Hepatic stellate cell (primary cell): ENCODE results near the gene GRPEL1.

Source experiments
- DNase-seq: peaks from one replicate; pipeline ENCODE4 v3.0.0; 2011; ENCODE audit warnings: low spot score

Gene GRPEL1

DNA sequence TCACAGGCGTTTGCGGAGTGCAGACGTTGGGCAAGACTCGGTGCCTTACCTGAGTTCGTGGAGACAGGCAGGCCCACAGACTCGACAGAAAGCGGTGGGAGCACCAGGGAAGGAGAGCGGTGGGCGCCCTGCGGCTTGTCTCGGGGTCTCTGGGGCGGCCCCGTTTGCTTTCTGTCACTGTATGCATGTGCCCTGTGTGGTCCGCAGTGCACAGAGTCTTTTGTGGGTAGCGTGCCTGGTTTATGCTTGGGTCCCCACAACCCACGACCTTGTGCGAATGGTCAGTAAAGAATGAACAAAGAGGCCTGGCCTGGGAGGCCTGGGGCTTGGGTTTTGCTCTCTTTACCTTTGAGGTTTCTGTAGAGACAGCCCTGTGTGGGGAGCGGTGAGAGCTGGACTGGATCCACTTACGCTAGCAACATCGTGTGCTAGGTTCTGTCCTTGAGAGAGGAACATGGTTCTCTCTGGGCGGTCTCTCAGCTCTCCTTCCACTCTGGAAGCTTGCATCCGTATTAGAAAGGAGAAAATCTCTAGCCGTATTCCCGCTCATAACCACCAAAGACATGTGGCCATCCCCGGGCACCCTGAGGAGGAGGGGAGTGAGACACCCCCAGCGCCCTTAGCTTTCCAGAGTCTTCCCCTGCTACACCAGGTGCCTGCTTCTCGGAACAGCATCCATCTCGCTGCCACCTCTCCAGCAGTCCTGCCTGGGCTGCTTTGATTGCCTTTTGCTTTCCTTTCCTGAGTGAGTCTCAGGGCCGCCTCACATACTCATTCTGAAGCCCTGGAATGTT, 23.5 kb downstream of the GRPEL1 start:
- peak; percentile 38 for DNase-seq

DNA sequence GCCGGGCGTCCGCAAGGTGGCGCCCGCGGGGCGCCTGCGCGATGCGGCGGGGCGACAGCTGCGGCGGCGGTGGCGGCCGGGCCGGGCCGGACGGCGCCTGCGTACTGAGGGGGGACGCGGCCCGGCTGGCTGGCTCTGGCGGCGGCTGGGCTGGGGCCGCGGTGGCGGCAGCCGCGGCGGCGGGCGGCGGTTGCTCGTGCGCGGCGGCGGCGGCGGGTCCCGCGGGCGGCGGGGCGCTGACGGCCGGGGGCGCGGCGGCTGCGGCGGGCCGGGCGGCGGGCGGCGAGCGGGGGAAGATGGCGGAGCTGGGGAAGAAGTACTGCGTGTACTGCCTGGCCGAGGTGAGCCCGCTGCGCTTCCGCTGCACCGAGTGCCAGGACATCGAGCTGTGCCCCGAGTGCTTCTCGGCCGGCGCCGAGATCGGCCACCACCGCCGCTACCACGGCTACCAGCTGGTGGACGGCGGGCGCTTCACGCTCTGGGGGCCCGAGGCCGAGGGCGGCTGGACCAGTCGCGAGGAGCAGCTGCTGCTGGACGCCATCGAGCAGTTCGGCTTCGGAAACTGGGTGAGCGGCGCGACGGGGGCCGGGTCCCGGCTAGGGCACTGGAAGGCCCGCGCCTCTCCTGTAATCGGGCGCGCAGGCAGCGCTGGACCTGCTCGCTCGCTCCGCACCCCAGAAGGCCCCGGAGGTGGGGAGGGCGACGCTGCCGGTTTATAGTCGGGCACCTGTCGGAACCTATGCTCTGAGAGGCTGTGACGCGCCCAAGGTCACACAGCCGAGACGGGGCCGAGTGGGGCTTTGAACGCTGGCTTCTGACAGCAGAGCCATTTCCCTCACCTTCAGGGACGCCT, 24.4 kb downstream of the GRPEL1 start, which contains the start of gene TADA2B:
TSS of gene TADA2B (plus strand) at position 89 of the 853 bp plus-strand sequence. CDS start at position 297, 208 bp downstream.
- peak; percentile 66 for DNase-seq

DNA sequence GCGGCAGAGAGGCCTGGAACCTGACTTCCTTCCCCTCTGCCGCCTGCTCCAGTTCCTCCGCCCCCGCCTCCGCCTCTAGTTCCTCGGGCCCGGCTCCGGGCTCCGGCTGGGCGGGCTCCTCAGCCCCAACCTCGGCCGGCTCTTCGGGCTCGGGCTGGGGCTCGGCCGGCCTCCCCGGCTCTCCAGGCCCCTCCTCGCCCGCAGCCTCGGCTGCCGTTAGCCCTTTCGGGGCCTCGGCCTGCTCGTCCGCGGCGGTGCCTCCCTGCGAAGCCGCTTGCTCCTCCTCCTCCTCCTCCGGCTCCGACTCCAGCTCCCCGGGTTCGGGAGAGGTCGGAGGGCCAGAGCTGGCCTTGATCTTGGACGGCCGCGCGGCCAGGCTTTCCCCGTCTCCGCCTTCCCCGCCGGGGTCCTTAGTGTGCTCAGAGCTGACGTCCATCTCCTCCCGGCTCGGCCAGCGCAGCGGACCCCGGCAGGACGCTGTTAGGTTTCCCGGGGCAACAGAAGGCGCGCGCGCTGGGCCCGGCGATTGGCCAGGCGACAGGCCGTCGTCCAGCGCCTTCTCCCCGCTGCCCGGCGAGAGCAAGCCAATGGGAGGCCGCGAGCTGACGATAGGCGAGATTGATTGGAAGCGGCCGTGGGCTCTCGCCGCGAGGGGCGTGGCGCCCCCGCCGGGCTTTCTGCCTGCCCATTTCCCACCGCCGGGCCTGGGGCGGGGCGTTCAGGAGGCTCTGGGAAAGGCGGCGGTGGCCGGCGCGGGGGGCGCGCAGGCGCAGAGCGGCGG, 25.2 kb downstream of the GRPEL1 start:
- DNase-seq: peak; percentile 100

DNA sequence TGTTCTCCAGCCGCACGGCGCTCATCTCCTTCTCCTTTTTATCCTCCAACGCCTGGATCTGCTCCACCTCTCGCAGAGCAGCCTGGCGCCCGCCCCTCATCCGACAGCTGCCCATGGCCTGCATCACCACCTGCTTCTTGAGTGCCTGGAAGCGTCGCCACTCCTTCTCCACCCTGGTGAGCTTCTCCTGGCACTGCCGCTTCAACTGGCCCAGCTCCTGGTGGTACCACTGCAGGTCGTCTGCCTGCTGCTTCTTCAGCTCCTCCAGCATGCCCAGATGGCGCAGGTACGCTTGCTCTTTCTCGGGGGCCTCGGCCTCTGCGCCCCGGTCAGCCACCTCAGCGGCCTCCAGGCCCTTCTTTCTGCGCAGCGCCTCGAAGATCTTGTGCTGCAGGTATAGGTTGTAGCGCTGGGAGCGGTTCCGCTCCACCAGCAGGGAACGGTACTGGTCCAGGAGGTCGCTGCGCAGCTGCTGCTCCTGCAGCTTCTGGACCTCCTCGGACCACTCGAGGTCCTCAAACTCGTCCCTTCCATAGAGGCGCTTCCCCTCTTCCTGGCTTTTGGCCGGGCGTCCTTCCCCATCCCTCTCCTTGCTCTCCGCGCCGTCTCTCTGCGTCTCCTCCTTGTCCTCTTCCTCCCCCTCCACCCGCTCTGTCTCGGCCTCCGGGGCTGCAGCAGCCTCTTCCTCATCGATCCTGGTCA, 25.9 kb downstream of the GRPEL1 start:
- DNase-seq: peak; percentile 34

DNA sequence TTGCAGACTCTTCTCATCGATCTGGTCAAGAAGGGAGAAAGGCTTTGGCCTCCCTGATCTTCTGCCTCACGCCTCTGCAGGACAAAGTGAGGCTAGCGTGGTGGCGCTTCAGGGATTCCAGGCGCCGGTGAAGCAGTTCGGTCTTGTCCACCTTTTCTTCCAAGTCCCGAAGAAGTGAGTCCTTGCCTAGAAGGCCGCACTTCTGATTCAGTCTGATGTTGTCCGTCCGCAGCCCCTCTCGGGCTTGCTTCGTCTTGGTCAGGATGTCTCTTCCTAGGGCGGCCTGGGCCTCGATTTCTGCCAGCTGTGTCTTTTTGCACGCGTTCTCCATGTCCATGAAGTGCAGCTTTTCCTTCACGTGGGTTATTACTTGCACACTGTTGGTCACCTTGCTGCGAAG, 26.6 kb downstream of the GRPEL1 start:
- DNase-seq: no peak

DNA sequence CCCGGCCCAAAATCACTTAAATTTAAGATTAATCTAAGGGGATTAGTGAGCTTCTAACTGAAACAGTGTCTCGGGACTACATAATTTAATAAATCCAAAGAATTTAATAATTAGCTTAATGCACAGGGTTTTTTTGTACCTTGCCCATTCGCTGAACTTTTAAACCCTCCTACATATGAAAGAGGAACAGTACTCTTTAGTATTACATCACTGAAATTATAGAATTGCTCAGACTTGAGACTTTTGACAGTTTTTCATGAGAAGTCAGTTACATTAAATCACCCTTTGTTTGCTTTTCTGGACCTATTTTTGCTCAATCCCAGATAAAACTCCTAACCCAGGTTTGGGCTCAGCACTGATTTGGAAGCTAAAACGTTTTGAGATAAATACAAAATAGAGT, 27.1 kb downstream of the GRPEL1 start:
- DNase-seq: no peak

DNA sequence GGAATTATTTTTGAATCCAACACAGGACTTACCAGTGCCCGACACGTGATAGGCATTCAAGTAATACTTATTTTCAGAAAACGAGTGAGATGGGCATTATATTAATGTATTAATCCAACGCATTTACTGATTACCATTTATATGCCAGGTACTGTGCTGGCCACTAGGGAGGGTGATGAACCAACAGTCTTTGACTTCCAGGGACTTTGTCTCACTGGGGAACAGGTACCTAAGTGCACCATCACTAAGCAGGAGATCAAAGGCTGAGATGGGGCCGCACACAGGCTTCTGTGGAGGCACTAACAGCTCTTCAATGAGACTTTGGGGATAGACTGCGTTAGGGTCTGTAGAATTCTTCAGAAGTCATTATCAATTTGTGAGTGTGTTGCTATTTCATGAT, 30.4 kb downstream of the GRPEL1 start:
- no peak for DNase-seq

DNA sequence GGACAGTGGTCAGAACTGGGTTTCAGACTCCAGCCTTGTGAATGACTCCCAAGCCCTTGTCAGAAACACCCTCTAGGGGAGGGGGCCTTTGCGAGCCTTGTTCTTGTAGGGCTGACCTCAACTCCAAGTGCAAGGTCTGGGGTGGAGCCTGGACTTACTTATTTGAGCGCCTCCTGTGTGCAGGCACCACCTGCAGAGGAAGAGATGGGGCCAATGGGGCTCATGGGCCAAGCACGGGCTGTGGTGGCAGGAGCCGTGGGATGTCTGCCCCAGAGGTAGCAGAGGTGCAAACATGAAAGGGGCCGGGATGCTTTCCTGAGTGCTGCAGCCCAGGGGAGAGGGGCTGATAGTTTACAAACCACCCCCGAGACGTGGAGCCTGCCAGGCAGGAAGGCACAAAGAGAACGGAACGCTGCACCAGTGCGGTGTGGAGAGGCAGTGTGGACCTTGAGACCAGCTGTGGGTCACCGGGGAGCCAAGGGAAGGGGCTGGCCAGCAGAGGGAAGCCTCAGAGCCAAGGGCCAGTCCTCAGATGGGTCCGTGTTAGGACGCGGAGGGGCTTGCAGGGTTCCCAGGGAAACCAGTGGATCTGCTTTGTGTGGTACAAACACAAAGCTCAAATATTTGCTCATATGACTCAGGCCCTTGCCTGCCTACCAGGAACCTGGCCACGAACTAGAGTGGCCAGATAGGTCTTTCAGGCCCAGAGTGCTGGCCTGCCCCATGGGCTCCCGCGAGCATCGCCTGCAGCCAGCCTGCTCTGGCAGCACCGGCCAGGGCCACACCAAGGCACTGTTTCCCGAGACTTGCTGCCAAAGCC, 33.4 kb downstream of the GRPEL1 start:
- DNase-seq: peak; percentile 81

DNA sequence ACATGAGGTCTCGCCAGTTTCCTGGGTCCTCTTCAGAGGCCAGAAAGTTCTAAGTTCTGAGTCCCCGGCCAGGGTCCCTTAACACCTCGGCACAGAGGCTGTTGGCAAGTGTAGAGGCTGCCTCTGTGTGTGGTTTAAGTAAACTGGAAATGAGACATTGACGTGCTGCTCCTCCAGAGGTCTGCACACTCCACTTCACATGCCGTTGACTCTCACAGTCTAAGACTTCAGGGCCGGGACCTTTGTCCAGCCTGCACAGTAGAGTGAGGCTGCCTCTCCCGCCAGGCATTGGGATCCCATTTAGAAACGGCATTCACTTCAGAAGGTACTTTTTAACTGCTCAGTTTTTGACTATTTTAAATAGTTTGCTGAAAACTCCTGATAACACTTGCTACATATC, 35.3 kb downstream of the GRPEL1 start:
- DNase-seq: no peak

DNA sequence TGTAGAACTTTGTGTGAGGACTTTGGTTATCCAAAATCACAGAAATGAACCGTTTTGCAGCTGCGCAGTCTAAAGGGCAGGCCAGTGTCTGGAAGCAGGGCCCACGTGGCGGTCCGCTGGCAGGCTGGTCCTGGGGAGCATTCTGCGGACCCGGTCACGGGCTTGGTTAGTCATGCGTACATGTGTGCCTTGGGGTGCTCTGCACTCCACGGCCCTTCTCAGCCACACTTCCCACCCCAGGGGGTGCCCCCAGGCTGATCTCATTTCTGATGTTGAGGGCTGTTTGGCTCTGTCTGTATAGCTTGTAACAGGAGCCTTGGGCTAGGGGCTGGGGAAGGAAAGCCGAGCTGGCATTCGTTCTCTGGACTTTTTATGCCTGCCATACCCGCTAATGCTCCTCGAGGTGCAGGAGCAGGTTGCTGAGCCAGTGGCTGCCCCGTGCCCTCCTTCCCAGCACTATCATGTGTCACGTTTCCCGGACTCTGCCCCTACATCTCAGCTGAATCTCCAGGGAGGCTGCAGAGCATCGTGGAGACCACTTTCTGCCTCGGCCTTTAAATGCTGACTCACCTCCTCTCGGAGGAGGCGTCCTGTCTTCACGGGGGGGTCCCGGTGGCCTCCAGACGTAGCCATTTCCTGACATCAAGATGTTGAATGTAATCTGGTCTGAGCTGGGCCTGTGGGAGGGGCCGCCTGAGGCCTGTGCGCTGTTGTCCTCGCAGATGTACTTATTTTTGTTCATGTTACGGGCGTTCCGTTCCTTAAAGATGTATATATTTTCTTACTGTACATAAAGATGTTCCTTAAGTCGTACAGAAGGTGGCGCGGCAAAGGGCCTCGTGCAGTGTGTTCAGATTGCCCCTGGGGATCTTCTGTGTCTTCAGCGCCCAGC, 36.1 kb downstream of the GRPEL1 start:
- no peak for DNase-seq

DNA sequence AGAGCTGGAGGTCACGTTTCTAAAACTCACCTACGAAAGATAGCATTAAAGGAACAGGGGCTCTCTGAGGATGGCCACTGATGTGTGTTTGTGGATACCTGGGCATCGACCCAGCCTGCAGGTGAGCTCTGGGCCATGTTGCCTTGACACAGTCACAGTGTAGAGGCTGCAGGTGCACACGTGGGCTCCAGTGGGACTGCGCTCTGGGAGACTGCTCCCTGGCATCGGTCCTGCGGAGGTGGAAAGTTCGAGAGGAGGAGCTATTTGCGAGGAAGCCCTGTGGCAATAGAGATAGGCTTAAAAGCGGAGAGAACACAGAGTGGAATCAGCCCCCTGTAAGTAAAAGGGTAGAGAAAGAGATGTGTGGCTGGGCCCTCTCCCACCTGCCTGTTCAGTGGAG, 37.0 kb downstream of the GRPEL1 start:
- DNase-seq: no peak

DNA sequence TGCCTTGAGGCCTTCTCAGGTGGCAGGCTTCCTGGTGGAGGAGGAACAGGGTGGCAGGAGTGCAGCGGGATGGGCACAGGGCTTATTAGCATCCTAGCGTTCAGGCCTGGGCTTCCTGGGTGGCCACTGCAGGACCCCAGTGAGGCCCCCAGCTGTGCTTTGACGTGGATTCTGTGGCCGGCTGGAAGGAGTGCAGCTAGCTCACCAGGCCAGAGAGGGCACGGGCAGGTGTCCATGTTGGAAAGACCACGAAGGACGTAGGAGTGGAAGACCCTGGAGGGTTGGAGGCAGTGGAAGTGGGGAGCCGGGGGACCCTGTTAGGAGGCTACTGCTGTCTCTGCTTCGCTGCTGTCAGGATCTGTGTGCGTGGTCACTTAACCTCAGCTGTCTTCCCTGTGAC, 37.9 kb downstream of the GRPEL1 start:
- no peak for DNase-seq

DNA sequence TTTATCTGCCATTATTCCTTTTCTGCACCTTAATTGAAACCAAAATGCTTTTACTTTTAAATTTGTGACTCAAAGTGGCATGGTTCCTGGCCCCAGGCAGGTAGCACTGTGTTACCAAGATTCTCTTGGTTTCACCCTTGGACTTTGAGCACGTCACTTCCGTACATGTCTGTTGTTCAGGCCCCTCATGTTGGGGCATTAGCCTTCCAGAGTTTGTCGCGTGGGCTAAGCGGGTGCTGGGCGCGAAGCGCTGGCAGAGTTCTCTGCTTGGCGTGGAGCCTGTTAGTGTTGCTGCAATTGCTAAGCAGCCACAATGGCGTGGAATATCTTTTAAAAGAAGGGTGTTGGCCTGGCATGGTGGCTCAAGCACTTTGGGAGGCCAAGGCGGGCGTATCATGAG, 38.7 kb downstream of the GRPEL1 start:
- no peak for DNase-seq

DNA sequence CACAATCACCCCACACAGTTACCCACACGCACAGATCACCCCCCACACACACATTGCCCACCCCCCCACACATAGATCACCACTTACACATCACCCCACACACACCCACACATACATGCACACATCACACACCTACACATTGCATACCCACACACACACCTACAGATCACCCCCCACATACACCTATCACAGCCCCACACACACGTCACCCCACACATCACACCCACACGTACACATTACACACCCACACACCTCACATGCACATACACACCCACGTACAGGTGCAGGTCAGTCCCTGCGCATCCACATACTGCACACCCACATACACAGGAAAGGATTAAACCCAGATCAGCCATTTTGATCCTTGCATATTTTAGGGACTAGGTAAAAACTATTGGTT, 40.0 kb downstream of the GRPEL1 start:
- DNase-seq: no peak

DNA sequence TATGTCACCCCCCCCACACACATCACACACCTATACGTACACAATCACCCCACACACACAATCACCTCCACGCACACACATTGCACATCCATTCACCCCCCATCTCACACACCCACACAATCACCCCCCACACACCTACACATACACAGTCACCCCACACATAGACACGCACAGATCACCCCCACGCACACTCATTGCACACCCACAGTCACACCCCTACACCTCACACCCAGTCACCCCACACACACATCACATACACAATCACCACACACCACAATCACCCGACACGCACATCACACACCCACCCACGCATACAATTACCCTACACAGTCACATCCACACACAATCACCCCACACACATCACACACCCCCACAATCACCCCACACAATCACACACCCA, 40.6 kb downstream of the GRPEL1 start:
- DNase-seq: no peak

DNA sequence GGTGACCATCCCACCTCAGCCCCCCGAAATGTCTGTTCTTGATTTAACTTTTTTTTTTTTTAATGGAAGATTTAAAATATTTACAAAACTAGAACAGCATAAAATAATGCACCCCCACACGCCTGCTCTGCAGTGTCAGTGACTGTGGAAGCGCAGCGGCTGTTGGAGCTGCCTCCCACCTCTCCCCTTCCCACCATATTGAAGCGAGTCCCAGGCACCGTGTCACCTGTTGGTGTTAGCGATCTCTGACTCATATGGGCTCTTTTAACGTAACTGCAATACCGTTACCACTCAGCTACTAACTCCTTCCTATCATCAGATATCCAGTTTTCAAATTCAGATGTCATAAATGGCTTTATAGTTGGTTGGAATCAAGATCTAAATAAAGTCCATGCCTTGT, 41.8 kb downstream of the GRPEL1 start:
- DNase-seq: no peak

DNA sequence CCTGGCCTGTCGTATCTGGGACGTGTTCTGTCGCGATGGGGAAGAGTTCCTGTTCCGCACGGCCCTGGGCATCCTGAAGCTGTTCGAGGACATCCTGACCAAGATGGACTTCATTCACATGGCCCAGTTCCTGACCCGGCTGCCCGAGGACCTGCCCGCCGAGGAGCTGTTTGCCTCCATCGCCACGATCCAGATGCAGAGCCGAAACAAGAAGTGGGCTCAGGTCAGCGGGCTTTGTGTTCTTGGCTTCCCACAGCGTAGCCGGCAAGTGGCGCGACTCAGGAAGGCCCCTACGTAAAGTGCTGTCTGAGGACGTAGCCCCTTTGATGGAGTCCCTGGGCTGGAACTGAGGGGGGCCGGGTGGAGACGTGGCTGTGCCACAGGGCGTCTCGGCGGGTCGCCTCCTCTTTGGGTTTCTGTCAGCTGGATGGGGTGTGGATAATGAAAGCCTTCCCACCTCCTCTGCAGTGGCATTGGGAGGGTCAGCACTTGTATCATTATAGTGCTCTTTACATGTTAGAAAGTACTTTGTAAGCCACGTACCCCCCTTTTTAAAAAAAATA, 42.7 kb downstream of the GRPEL1 start:
- DNase-seq: no peak

DNA sequence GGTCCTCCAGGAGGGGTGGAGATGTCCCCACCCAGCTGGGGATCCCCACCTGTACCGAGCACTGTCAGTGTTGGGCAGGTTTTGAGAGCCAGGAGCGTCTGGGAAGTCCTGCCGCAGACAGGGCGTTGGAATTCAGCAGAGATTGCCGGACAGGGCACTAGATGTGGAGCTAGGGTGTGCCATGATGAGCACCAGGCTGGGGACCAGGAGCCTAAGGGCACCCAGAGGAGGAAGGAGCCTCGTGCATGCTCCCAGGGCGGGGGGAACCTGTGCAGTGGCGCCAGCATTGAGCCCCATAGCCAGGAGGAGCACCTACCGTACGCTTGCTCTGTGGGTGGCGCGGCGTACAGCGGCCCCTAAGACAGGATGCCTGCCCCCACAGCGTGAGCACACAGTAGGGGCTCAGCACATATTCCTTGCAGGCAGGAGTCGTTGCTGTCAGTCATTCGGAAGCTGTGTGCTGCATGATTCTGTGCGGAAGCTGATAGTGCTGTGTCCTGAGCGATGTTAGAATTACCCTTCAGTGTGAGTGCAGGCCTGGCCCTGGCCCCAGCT, 43.5 kb downstream of the GRPEL1 start:
- no peak for DNase-seq

DNA sequence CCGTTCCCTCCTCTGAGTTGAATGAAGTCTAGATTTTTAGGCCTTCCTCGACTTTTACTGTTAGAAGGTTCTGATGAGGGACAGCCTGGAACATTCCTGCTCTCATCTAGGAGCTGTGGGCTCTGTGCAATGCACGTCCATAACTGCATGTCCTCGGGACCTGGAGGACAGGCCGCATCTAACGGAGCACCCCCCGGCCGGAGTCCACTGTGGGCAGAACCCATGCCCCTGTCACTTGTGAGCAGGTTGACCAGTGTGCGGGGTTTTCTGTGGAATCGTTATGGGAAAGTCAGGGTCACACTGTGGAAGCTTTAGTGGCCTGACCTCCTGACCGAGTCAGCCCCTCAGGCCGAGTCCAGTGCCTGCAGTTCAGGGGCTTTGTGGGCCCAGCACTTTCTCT, 44.0 kb downstream of the GRPEL1 start:
- no peak for DNase-seq
